Stimulated activated naive CD8-positive, alpha-beta T cell treated with anti-CD3 and anti-CD28 coated beads, Interleukin-15, Interleukin-2, amounts not matched to agents 100 U/mL and 50 U/mL, for 24 hours (primary cell): Measurements from ENCODE around the gene HBA2.
"Not testable (repeated sequence)": the region's sequence is repeated elsewhere in the genome, so short reads cannot be mapped to it uniquely, and the experiment has no call there.

ENCODE experiments used
- ATAC-seq: fragments of 150-1000 bp; cut with Tn5 transposase; one replicate; pipeline ENCODE4 v1.10.0; 2021
- DNase-seq: peaks from one replicate; pipeline ENCODE4 v3.0.0; 2021

The HBA2 gene

GRCh38 chr16:194516-194915, 21.8 kb downstream of the HBA2 start:
- DNase-seq = no peak
- ATAC-seq = no peak

DNA sequence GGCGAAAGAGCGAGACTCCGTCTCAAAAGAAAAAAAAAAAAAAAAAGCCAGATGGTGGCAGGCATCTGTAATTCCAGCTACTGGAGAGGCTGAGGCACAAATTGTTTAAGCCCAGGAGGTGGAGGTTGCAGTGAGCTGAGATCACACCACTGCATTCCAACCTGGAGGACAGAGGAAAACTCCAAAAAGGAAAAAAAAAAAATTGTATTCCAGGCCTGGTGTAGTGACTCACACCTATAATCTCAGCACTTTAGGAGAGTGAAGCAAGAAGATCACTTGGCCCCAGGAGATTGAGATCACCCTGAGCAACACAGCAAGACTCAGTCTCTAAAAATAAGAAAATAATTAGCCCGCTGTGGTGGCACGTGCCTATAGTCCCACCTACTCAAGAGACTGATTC, 27.7 kb downstream of the HBA2 start:
- no peak for ATAC-seq
- no peak for DNase-seq

- ATAC-seq (no peak), DNase-seq (no peak)
These were observed 30.6 kb downstream of the HBA2 start for GRCh38 chr16:203246-203645.

GRCh38 chr16:204046-204445, 31.4 kb downstream of the HBA2 start:
- ATAC-seq, DNase-seq: not testable (repeated sequence)

DNA sequence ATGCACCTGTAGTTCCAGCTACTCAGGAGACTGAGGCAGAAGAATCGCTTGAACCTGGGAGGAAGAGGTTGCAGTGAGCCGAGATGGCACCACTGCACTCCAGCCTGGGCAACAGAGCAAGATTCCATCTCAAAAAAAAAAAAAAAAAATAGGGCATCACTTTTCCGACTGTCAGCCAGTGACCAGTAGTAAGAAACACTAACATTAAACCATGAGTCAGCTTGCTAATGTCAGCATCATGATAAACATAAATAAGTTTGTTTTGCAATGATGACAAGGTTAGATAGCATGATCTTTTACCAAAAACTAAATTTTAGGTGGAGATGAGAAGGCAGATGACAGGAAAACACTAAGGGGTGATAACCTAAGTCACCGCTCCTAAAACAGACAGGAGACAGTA, 36.7 kb downstream of the HBA2 start:
- not testable (repeated sequence) for DNase-seq, ATAC-seq

- DNase-seq = not testable (repeated sequence)
These were observed 39.0 kb downstream of the HBA2 start for GRCh38 chr16:211631-212180.

DNA sequence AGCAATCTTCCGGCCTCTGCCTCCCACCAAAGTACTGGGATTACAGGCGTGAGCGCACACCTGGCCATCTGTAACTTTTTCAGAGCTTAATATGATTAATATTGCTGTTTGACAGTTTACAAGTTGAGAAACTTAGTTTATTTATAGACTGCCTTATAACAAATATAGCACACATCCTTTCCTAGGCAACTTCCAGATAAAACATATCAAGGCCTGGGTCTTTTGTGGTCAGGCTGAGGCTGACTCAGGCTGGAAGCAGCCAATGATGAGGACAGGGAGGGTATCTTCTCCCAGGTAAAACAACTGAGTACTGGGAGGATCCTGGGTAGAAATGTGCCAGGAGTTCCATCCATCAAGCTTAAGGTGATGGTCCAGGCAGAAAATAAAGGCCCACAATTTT, 40.3 kb downstream of the HBA2 start:
- no peak for DNase-seq
- ATAC-seq = no peak

More at GRCh38 chr16:211631-212180, 39.0 kb downstream of the HBA2 start:
- not testable (repeated sequence) for ATAC-seq

DNA sequence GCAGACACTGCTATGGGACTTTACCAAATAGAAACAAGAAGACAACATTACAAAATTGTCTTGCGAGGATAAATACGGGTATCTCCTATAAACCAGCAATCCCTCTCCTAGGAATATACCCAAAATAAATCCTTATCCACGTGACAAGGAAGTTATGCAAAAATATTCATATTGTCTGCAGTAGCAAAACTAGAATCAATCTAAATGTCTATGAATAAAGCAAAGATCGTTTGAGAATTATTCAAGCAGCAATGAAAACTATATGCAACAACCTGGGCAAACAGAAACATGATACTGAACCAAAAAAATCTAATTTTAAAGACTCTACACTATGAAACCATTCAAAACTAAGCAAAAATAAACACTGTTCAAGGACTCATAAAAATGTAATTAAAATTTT, 47.3 kb downstream of the HBA2 start:
- ATAC-seq (no peak), DNase-seq (no peak)
